SK-N-SH treated with all-trans-retinoic acid at 6 μM for 48 hours (cell line): ENCODE data around the gene CDYL.

ENCODE experiments used
- ARNTL ChIP-seq: fragments of 450-650 bp; formaldehyde crosslinking; IDR thresholded peaks from 2 replicates; pipeline ENCODE4 v1.5.0; 2020; ENCODE audit warnings: low read depth, mild to moderate bottlenecking, moderate library complexity, borderline replicate concordance
- BACH2 ChIP-seq: fragments of 250-450 bp; sonication (Bioruptor Pico); IDR thresholded peaks from 2 replicates; pipeline ENCODE4 v1.9.0; 2021; ENCODE audit warnings: mild to moderate bottlenecking, borderline replicate concordance
- CREB5 ChIP-seq: fragments of 250-450 bp; sonication (Bioruptor Pico); IDR thresholded peaks from 2 replicates; pipeline ENCODE4 v1.5.1; 2020; ENCODE audit warnings: low read depth, mild to moderate bottlenecking, moderate library complexity
- CSDC2 ChIP-seq: fragments of 250-450 bp; sonication (Bioruptor Pico); IDR thresholded peaks from 2 replicates; pipeline ENCODE4 v1.5.0; 2020; ENCODE audit warnings: mild to moderate bottlenecking, moderate library complexity
- GLIS3 ChIP-seq: fragments of 250-450 bp; sonication (Bioruptor Pico); IDR thresholded peaks from 2 replicates; pipeline ENCODE4 v1.5.0; 2020; ENCODE audit warnings: mild to moderate bottlenecking, moderate library complexity
- PATZ1 ChIP-seq: fragments of 250-450 bp; sonication (Bioruptor Pico); IDR thresholded peaks from 2 replicates; pipeline ENCODE4 v1.8.0; 2020; ENCODE audit warnings: mild to moderate bottlenecking, moderate library complexity, borderline replicate concordance
- RARB ChIP-seq: fragments of 250-450 bp; sonication (Bioruptor Pico); IDR thresholded peaks from 2 replicates; pipeline ENCODE4 v1.8.0; 2021; ENCODE audit warnings: mild to moderate bottlenecking, moderate library complexity

GRCh38 chr6:4773181-4773580 lies 3.0 kb upstream of the CDYL start:
- TF ChIP-seq RARB (CRISPR knock-in tag) (no peak), CREB5 (CRISPR knock-in tag) (no peak), PATZ1 (CRISPR knock-in tag) (no peak), CSDC2 (CRISPR knock-in tag) (no peak), GLIS3 (CRISPR knock-in tag) (no peak), ARNTL (CRISPR knock-in tag) (no peak), BACH2 (CRISPR knock-in tag) (no peak)
